IPS-18a (cell line): ENCODE measurements around the gene CACNA1C.

Source experiments
- H3K27ac ChIP-seq: one replicate; pipeline ENCODE4 v1.5.1; 2013; ENCODE audit warnings: low read length
- H3K27me3 ChIP-seq: one replicate; pipeline ENCODE4 v1.6.1; 2013; ENCODE audit warnings: mild to moderate bottlenecking, low read length; ENCODE audit not compliant: control insufficient read depth, insufficient read depth
- H3K36me3 ChIP-seq: one replicate; pipeline ENCODE4 v1.6.1; 2013; ENCODE audit warnings: low read depth, low read length; ENCODE audit not compliant: control insufficient read depth
- H3K4me1 ChIP-seq: one replicate; pipeline ENCODE4 v1.6.1; 2013; ENCODE audit warnings: low read depth, low read length; ENCODE audit not compliant: control insufficient read depth
- H3K4me3 ChIP-seq: one replicate; pipeline ENCODE4 v1.5.1; 2013; ENCODE audit warnings: low read length
- H3K9ac ChIP-seq: one replicate; pipeline ENCODE4 v1.6.1; 2013; ENCODE audit warnings: mild to moderate bottlenecking, low read length, moderate library complexity
- H3K9me3 ChIP-seq: one replicate; pipeline ENCODE4 v1.6.1; 2013; ENCODE audit warnings: low read depth, low read length; ENCODE audit not compliant: control insufficient read depth

Gene CACNA1C

GRCh38 chr12:2531371-2531770 is 478.6 kb downstream of the CACNA1C start:
- Histone ChIP-seq H3K27me3 (no peaks in the 10 kb centered on the region), H3K4me3 (no peak overlapping the region), H3K9me3 (no peaks in the 10 kb centered on the region), H3K36me3 (no peaks in the 10 kb centered on the region), H3K9ac (no peak overlapping the region), H3K4me1 (no peaks in the 10 kb centered on the region), H3K27ac (no peak overlapping the region)

GRCh38 chr12:2533036-2533435 is 480.2 kb downstream of the CACNA1C start:
- H3K36me3 ChIP-seq: no peaks in the 10 kb centered on the region
- no peaks in the 10 kb centered on the region for H3K9me3 ChIP-seq
- no peak overlapping the region for H3K4me3 ChIP-seq
- H3K4me1 ChIP-seq: no peaks in the 10 kb centered on the region
- no peak overlapping the region for H3K9ac ChIP-seq
- H3K27ac ChIP-seq: no peak overlapping the region
- H3K27me3 ChIP-seq: no peaks in the 10 kb centered on the region

- Histone ChIP-seq H3K9ac (no peak overlapping the region), H3K9me3 (no peaks in the 10 kb centered on the region), H3K4me1 (no peaks in the 10 kb centered on the region), H3K36me3 (no peaks in the 10 kb centered on the region), H3K27me3 (no peaks in the 10 kb centered on the region), H3K4me3 (no peak overlapping the region), H3K27ac (no peak overlapping the region)
These were observed 482.9 kb downstream of the CACNA1C start for GRCh38 chr12:2535583-2536204.

GRCh38 chr12:2536724-2537123 is 483.9 kb downstream of the CACNA1C start:
- H3K9me3 ChIP-seq: no peaks in the 10 kb centered on the region
- H3K4me1 ChIP-seq: no peaks in the 10 kb centered on the region
- no peak overlapping the region for H3K9ac ChIP-seq
- no peaks in the 10 kb centered on the region for H3K27me3 ChIP-seq
- no peak overlapping the region for H3K27ac ChIP-seq
- H3K4me3 ChIP-seq: no peak overlapping the region
- H3K36me3 ChIP-seq: no peaks in the 10 kb centered on the region

GRCh38 chr12:2537868-2538541 is 485.2 kb downstream of the CACNA1C start:
- Histone ChIP-seq H3K27me3 (no peaks in the 10 kb centered on the region), H3K36me3 (no peaks in the 10 kb centered on the region), H3K4me3 (no peak overlapping the region), H3K9ac (no peak overlapping the region), H3K4me1 (no peaks in the 10 kb centered on the region), H3K27ac (no peak overlapping the region), H3K9me3 (no peaks in the 10 kb centered on the region)

GRCh38 chr12:2539938-2540337 is 487.2 kb downstream of the CACNA1C start:
- Histone ChIP-seq H3K4me3 (no peak overlapping the region), H3K27me3 (no peaks in the 10 kb centered on the region), H3K27ac (no peak overlapping the region), H3K9me3 (no peaks in the 10 kb centered on the region), H3K36me3 (no peaks in the 10 kb centered on the region), H3K9ac (no peak overlapping the region), H3K4me1 (no peaks in the 10 kb centered on the region)

- H3K27ac ChIP-seq: no peak overlapping the region
- H3K9ac ChIP-seq: no peak overlapping the region
- no peaks in the 10 kb centered on the region for H3K9me3 ChIP-seq
- H3K27me3 ChIP-seq: no peaks in the 10 kb centered on the region
- no peaks in the 10 kb centered on the region for H3K4me1 ChIP-seq
- no peaks in the 10 kb centered on the region for H3K36me3 ChIP-seq
- no peak overlapping the region for H3K4me3 ChIP-seq
These were observed 487.8 kb downstream of the CACNA1C start for GRCh38 chr12:2540535-2540941.

- Histone ChIP-seq H3K4me3 (no peak overlapping the region), H3K9me3 (no peaks in the 10 kb centered on the region), H3K9ac (no peak overlapping the region), H3K27me3 (no peaks in the 10 kb centered on the region), H3K27ac (no peak overlapping the region), H3K4me1 (no peaks in the 10 kb centered on the region), H3K36me3 (no peaks in the 10 kb centered on the region)
These were observed 488.9 kb downstream of the CACNA1C start for GRCh38 chr12:2541631-2542204.

GRCh38 chr12:2543801-2544200 is 491.0 kb downstream of the CACNA1C start:
- H3K27ac ChIP-seq: no peak overlapping the region
- no peaks in the 10 kb centered on the region for H3K9me3 ChIP-seq
- no peaks in the 10 kb centered on the region for H3K36me3 ChIP-seq
- H3K4me3 ChIP-seq: no peak overlapping the region
- no peaks in the 10 kb centered on the region for H3K4me1 ChIP-seq
- no peaks in the 10 kb centered on the region for H3K27me3 ChIP-seq
- H3K9ac ChIP-seq: no peak overlapping the region

GRCh38 chr12:2544230-2544629 is 491.4 kb downstream of the CACNA1C start:
- Histone ChIP-seq H3K27ac (no peak overlapping the region), H3K9me3 (no peaks in the 10 kb centered on the region), H3K36me3 (no peaks in the 10 kb centered on the region), H3K9ac (no peak overlapping the region), H3K4me1 (no peaks in the 10 kb centered on the region), H3K27me3 (no peaks in the 10 kb centered on the region), H3K4me3 (no peak overlapping the region)

- no peaks in the 10 kb centered on the region for H3K27me3 ChIP-seq
- H3K9me3 ChIP-seq: no peaks in the 10 kb centered on the region
- H3K27ac ChIP-seq: no peak overlapping the region
- H3K4me3 ChIP-seq: no peak overlapping the region
- no peak overlapping the region for H3K9ac ChIP-seq
- no peaks in the 10 kb centered on the region for H3K36me3 ChIP-seq
- H3K4me1 ChIP-seq: peaks cover 3% of the 10 kb centered on the region
These were observed 494.7 kb downstream of the CACNA1C start for GRCh38 chr12:2547273-2548044.
